K562 (cell line): Measurements from ENCODE around the gene OBP2A. TPM values are rescaled to one million over a fixed set of nuclear protein-coding genes. Genes with fewer than 3 reads are reported as not detected.

Source experiments
- ATAC-seq: fragments of 200-7000 bp; cut with Tn5 transposase; 3 replicates; pipeline ENCODE4 v1.9.1; 2020; ENCODE audit warnings: moderate library complexity
- BruUV-seq: library from RNA; stranded (reverse); fragments of 400-500 nt; replicated peaks from 2 replicates; lab custom pipeline; 2021; lab: Mats Ljungman, UMichigan
- CTCF ChIA-PET: fragments of 300-600 bp; formaldehyde crosslinking; extraction: SDS; loops from one replicate; lab custom pipeline; 2021; ENCODE audit warnings: low intra/inter-chr PET ratio; lab: Yijun Ruan, JAX
- POLR2A ChIA-PET: fragments of 300-600, 350-650 bp; sonication (Branson Sonifier 250); formaldehyde crosslinking; extraction: SDS; loops from one replicate; lab custom pipeline; 2021; ENCODE audit warnings: antibody characterized with exemption, inconsistent platforms; lab: Yijun Ruan, JAX
- DNase-seq, 4 experiments: peaks; one replicate each; pipeline versions ENCODE4 v3.0.0 to v3.0.0-alpha.2; 2011 to 2018; ENCODE audit warnings: low spot score in 3 of 4, mixed read lengths in 3 of 4; ENCODE audit errors: extremely low read depth in 1 of 4
- FAIRE-seq: peaks from 2 replicates; lab custom pipeline; 2011; peaks lifted over from hg19 to GRCh38; lab: Jason Lieb, UNC
- H2AFZ ChIP-seq: 2 replicates; pipeline ENCODE4 v1.6.0; 2011; ENCODE audit warnings: low read depth, low read length, control low read depth, inconsistent platforms
- H3K27ac ChIP-seq: fragments of 200-600 bp; 3 replicates; pipeline ENCODE4 v1.8.0; 2011; ENCODE audit warnings: low read depth, mild to moderate bottlenecking, control low read depth, inconsistent platforms, low read length, moderate library complexity, mixed read lengths; ENCODE audit errors: extremely low read depth
- H3K27me3 ChIP-seq, 2 experiments: fragments of 300-600 bp in 1 of 2; 2 replicates in 1 of 2; 3 replicates in 1 of 2; pipeline versions ENCODE4 v1.6.0 to v1.8.0; 2011; ENCODE audit warnings: inconsistent platforms in 2 of 2, low read length in 2 of 2, mild to moderate bottlenecking in 1 of 2, mixed read lengths in 1 of 2, moderate library complexity in 1 of 2; ENCODE audit not compliant: control insufficient read depth in 2 of 2, insufficient read depth in 2 of 2
- H3K36me3 ChIP-seq: fragments of 300-600 bp; 3 replicates; pipeline ENCODE4 v1.8.0; 2011; ENCODE audit warnings: mild to moderate bottlenecking, low read length, inconsistent platforms; ENCODE audit not compliant: control insufficient read depth, insufficient read depth
- H3K4me1 ChIP-seq, 2 experiments: fragments of 200-600 bp in 1 of 2; replicated peaks in 1 of 2; 2 replicates in 1 of 2; 3 replicates in 1 of 2; pipeline versions ENCODE4 v1.5.1 to v1.8.0; 2011; ENCODE audit warnings: inconsistent platforms in 2 of 2, low read length in 2 of 2, mild to moderate bottlenecking in 1 of 2, mixed read lengths in 1 of 2, moderate library complexity in 1 of 2; ENCODE audit not compliant: control insufficient read depth in 2 of 2, insufficient read depth in 2 of 2
- H3K4me2 ChIP-seq: 2 replicates; pipeline ENCODE4 v1.6.1; 2011; ENCODE audit warnings: low read length, control low read depth, inconsistent platforms, mixed read lengths; ENCODE audit not compliant: insufficient read depth
- H3K4me3 ChIP-seq: fragments of 200-600 bp; sonication (generic), shearing (Covaris generic); 2 replicates; pipeline ENCODE4 v1.5.1; 2016; ENCODE audit warnings: control low read depth, inconsistent platforms
- H3K79me2 ChIP-seq: fragments of 200-600 bp; 3 replicates; pipeline ENCODE4 v1.8.0; 2011; ENCODE audit warnings: low read length, inconsistent platforms; ENCODE audit not compliant: control insufficient read depth, insufficient read depth
- H3K9ac ChIP-seq, 2 experiments: 2 replicates each; pipeline versions ENCODE4 v1.6.0 to v1.6.1; 2011; ENCODE audit warnings: low read depth in 2 of 2, low read length in 2 of 2, control low read depth in 1 of 2, inconsistent platforms in 1 of 2, mild to moderate bottlenecking in 1 of 2, mixed read lengths in 1 of 2; ENCODE audit not compliant: insufficient read depth in 1 of 2
- H3K9me1 ChIP-seq: one replicate; pipeline ENCODE4 v1.6.0; 2011; ENCODE audit warnings: inconsistent platforms, mild to moderate bottlenecking, low read length, moderate library complexity; ENCODE audit not compliant: control insufficient read depth, insufficient read depth
- H3K9me3 ChIP-seq: replicated peaks from 2 replicates; pipeline ENCODE4 v1.5.1; 2011; ENCODE audit warnings: low read depth, low read length, inconsistent platforms; ENCODE audit not compliant: control insufficient read depth, insufficient read depth
- H4K20me1 ChIP-seq: replicated peaks from 2 replicates; pipeline ENCODE4 v1.6.1; 2011; ENCODE audit warnings: low read length, inconsistent platforms, mixed read lengths; ENCODE audit not compliant: control insufficient read depth, insufficient read depth
- MEIS2 ChIP-seq: fragments of 450-650 bp; IDR thresholded peaks from 2 replicates; pipeline ENCODE4 v1.6.1; 2014; ENCODE audit warnings: mild to moderate bottlenecking; ENCODE audit not compliant: partially characterized antibody
- NFIC ChIP-seq: fragments of 450-650 bp; IDR thresholded peaks from 2 replicates; pipeline ENCODE4 v1.6.1; 2017; ENCODE audit warnings: mild to moderate bottlenecking, inconsistent platforms
- PKNOX1 ChIP-seq: fragments of 450-650 bp; IDR thresholded peaks from 2 replicates; pipeline ENCODE4 v1.6.1; 2016
- POLR2AphosphoS2 ChIP-seq: IDR thresholded peaks from 2 replicates; pipeline ENCODE4 v1.6.1; 2012; ENCODE audit warnings: low read length, improper control_type of control experiment
- TEAD1 ChIP-seq, 2 experiments: fragments of 450-650 bp in 1 of 2; sonication (generic) in 1 of 2; formaldehyde crosslinking; IDR thresholded peaks; 2 replicates each; pipeline versions ENCODE4 v1.4.0 to v1.8.0; 2020 to 2022; ENCODE audit warnings: mild to moderate bottlenecking in 2 of 2, missing genetic modification reagents in 1 of 2
- TEAD4 ChIP-seq, 2 experiments: sonication (generic) in 1 of 2; formaldehyde crosslinking in 1 of 2; IDR thresholded peaks; 2 replicates each; pipeline versions ENCODE4 v1.6.1 to v1.8.0; 2012 to 2022; ENCODE audit warnings: borderline replicate concordance in 1 of 2, inconsistent platforms in 1 of 2, low read length in 1 of 2, mild to moderate bottlenecking in 1 of 2, missing genetic modification reagents in 1 of 2
- WGBS: fragments of 100-300 bp; shearing (Covaris generic); methylation state at CpG from one replicate; pipeline ENCODE4 v1.1.6; 2016; ENCODE audit warnings: low coverage, mixed read lengths; ENCODE audit not compliant: insufficient coverage; ENCODE audit errors: missing lambda C conversion rate; 5-methylcytosine and 5-hydroxymethylcytosine counted together
- in situ Hi-C: fragments of 300-500 bp; cut with MboI; formaldehyde crosslinking; loops from 4 replicates; pipeline ENCODE4 v1.15.0; 2018; ENCODE audit warnings: inconsistent platforms, mixed read lengths
- intact Hi-C: fragments of 100-400 bp; cut with micrococcal nuclease; formaldehyde crosslinking; loops from 2 replicates; pipeline ENCODE4 v1.14.2; 2022
- polyA plus RNA-seq, 8 experiments: library from polyadenylated mRNA; depleted of rRNA in 4 of 8; stranded (reverse) in 5 of 8; unstranded in 3 of 8; fragments of >200 nt; fragmentation: Nextera tagmentation in 2 of 8; fragmentation: Illumina TruSeq in 1 of 8; extraction: Ambion mirVana in 2 of 8; extraction: Trizol in 1 of 8; gene quantifications; 2 replicates each; pipeline versions ENCODE4 v1.2.1 to v1.2.3, GENCODE V29; 2011 to 2014; ENCODE audit warnings: inconsistent platforms in 1 of 8, missing spikeins in 1 of 8
- total RNA-seq, 7 experiments: library from RNA; depleted of rRNA in 6 of 7; stranded (reverse); fragments of >200 nt in 6 of 7; fragmentation: Illumina TruSeq in 2 of 7; extraction: Trizol in 2 of 7; gene quantifications; 2 replicates each; pipeline versions ENCODE4 v1.2.1 to v1.2.3, GENCODE V29; 2011 to 2021; ENCODE audit warnings: low replicate concordance in 1 of 7
- TF ChIP-seq, protein P1 (sequence below), 2 experiments: IDR thresholded peaks in 1 of 2; conservative IDR thresholded peaks in 1 of 2; 2 replicates each; pipeline ENCODE4 v1.6.1; 2016; ENCODE audit warnings: low read depth in 2 of 2, mild to moderate bottlenecking in 1 of 2, missing compliant biosample characterization in 1 of 2, missing genetic modification characterization in 1 of 2, moderate library complexity in 1 of 2

Gene OBP2A
- total and polyA plus RNA-seq, 9 of the 15 experiments (the other 6 are each of a cell fraction or from before 2014, with no cell fraction given) = not detected

DNA sequence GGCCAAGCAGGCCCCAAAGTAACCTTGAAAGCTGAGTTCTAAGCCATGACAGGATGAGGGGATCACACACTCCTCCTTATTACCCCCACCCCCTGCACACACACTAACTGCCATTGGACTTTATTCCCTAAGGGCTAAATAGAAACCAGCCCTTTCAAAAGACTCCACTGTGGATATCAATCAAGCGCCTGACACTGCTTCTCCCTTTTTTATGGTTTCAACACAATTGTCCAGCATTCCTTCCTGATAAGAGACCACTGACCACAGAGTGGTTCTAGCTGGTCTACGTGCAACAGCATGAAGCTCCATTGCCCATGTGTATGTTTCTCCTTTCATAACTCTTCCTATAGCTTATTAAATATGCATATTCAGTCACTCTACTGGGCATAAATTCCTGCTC is 50.3 kb downstream of the OBP2A start:
- Histone ChIP-seq H3K9ac (no peak overlapping the region), H3K36me3 (no peaks in the 10 kb centered on the region), H4K20me1 (no peaks in the 10 kb centered on the region), H3K27me3 (peaks cover 4 to 5% of the 10 kb centered on the region in 2 experiments; a peak in 3 of 5 replicates), H3K4me2 (no peak overlapping the region), H3K4me3 (no peak overlapping the region), H3K27ac (no peak overlapping the region), H3K79me2 (no peaks in the 10 kb centered on the region), H3K9me1 (no peaks in the 10 kb centered on the region), H3K4me1 (peaks cover 0 to 4% of the 10 kb centered on the region in 2 experiments; a peak in 1 of 5 replicates), H3K9me3 (no peaks in the 10 kb centered on the region), H2AFZ (no peak overlapping the region)
- no TSS peak for BruUV-seq
- ChIA-PET POLR2A (no interaction called here), CTCF (no interaction called here)
- FAIRE-seq (no peak), DNase-seq (no peak), ATAC-seq (no peak)
- in situ Hi-C loops (no loop called here), intact Hi-C loops (no loop called here)
- WGBS = 2% methylated on average over 2 of the region's 2 CpGs
- peak in 1 of 2 experiments; percentile 75; a peak in 2 of 4 replicates for TF ChIP-seq TEAD1 (CRISPR knock-in tag; IDR thresholded peaks at IDR 0.05)
- 0 out of 2 replicates have a peak, but pooled peaks have one; percentile 28 for TF ChIP-seq TEAD4 (IDR thresholded peaks at IDR 0.05; ENCODE audit: low read length)
- no peak for TF ChIP-seq TEAD4 (CRISPR knock-in tag; IDR thresholded peaks at IDR 0.05; ENCODE audit: borderline replicate concordance)
- TF ChIP-seq PKNOX1 = peak; percentile 51
- TF ChIP-seq, protein P1, sequence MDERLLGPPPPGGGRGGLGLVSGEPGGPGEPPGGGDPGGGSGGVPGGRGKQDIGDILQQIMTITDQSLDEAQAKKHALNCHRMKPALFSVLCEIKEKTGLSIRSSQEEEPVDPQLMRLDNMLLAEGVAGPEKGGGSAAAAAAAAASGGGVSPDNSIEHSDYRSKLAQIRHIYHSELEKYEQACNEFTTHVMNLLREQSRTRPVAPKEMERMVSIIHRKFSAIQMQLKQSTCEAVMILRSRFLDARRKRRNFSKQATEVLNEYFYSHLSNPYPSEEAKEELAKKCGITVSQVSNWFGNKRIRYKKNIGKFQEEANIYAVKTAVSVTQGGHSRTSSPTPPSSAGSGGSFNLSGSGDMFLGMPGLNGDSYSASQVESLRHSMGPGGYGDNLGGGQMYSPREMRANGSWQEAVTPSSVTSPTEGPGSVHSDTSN (CRISPR knock-in tag; IDR thresholded peaks at IDR 0.05; ENCODE audit: low read depth) = no peak
- TF ChIP-seq, protein P1 (tag; conservative IDR thresholded peaks at IDR 0.05; ENCODE audit: low read depth) = peak; percentile 36; the same call in 1 of the 2 replicates
- no peak for TF ChIP-seq POLR2AphosphoS2
- peak; percentile 70 for TF ChIP-seq MEIS2
- no peak for TF ChIP-seq NFIC

Other genes starting within 250 kb of the OBP2A start
Only the 7 nearest of the 8 such genes appear.
- 25.1 and 29.6 TPM in 2 replicates for gene PPP1R26, start 66.3 kb upstream of the OBP2A start, total RNA-seq (2014; rRNA removed)
- gene PPP1R26, start 66.3 kb upstream of the OBP2A start, total RNA-seq (2014; rRNA removed; fragmentation: Illumina TruSeq; extraction: Trizol) = 8.1 and 11.3 TPM in 2 replicates
- gene PPP1R26, start 66.3 kb upstream of the OBP2A start, total RNA-seq (2015; rRNA removed; fragmentation: Illumina TruSeq; extraction: Trizol) = 18.2 and 19.4 TPM in 2 replicates
- 23.6 and 26.8 TPM in 2 replicates for gene PPP1R26, start 66.3 kb upstream of the OBP2A start, total RNA-seq (2021)
- 8.6 and 9.3 TPM in 2 replicates for gene PPP1R26, start 66.3 kb upstream of the OBP2A start, polyA plus RNA-seq (2011; rRNA removed)
- gene PPP1R26, start 66.3 kb upstream of the OBP2A start, polyA plus RNA-seq (2014; fragmentation: Illumina TruSeq; extraction: Trizol) = 8.0 and 12.4 TPM in 2 replicates
- gene PPP1R26, start 66.3 kb upstream of the OBP2A start, polyA plus RNA-seq (2014; fragmentation: Nextera tagmentation; extraction: Ambion mirVana) = under 1 TPM; 0.77 to 0.89 TPM
- 15.0 and 15.6 TPM in 2 replicates for gene PPP1R26, start 66.3 kb upstream of the OBP2A start, polyA plus RNA-seq (2014; rRNA removed)
- 120 and 168 TPM in 2 replicates for gene MRPS2, start 45.4 kb upstream of the OBP2A start, total RNA-seq (2014; rRNA removed)
- 27.3 and 39.7 TPM in 2 replicates for gene MRPS2, start 45.4 kb upstream of the OBP2A start, total RNA-seq (2014; rRNA removed; fragmentation: Illumina TruSeq; extraction: Trizol)
- 73.9 and 75.9 TPM in 2 replicates for gene MRPS2, start 45.4 kb upstream of the OBP2A start, total RNA-seq (2015; rRNA removed; fragmentation: Illumina TruSeq; extraction: Trizol)
- gene MRPS2, start 45.4 kb upstream of the OBP2A start, total RNA-seq (2021) = 106 and 110 TPM in 2 replicates
- gene MRPS2, start 45.4 kb upstream of the OBP2A start, polyA plus RNA-seq (2011; rRNA removed) = 81.3 and 135 TPM in 2 replicates
- gene MRPS2, start 45.4 kb upstream of the OBP2A start, polyA plus RNA-seq (2014; fragmentation: Illumina TruSeq; extraction: Trizol) = 167 and 221 TPM in 2 replicates
- gene MRPS2, start 45.4 kb upstream of the OBP2A start, polyA plus RNA-seq (2014; fragmentation: Nextera tagmentation; extraction: Ambion mirVana) = 10 to 100 TPM in 1 of 2 experiments, 1 to 10 TPM in 1; 8.0 to 10.9 TPM
- gene MRPS2, start 45.4 kb upstream of the OBP2A start, polyA plus RNA-seq (2014; rRNA removed) = 128 and 133 TPM in 2 replicates
- not detected in 2 replicates for gene LCN1, start 24.7 kb upstream of the OBP2A start, total RNA-seq (2014; rRNA removed)
- not detected in 2 replicates for gene LCN1, start 24.7 kb upstream of the OBP2A start, total RNA-seq (2014; rRNA removed; fragmentation: Illumina TruSeq; extraction: Trizol)
- gene LCN1, start 24.7 kb upstream of the OBP2A start, total RNA-seq (2015; rRNA removed; fragmentation: Illumina TruSeq; extraction: Trizol) = not detected in 2 replicates
- not detected in 2 replicates for gene LCN1, start 24.7 kb upstream of the OBP2A start, total RNA-seq (2021)
- not detected in 2 replicates for gene LCN1, start 24.7 kb upstream of the OBP2A start, polyA plus RNA-seq (2011; rRNA removed)
- not detected in 2 replicates for gene LCN1, start 24.7 kb upstream of the OBP2A start, polyA plus RNA-seq (2014; fragmentation: Illumina TruSeq; extraction: Trizol)
- not detected for gene LCN1, start 24.7 kb upstream of the OBP2A start, polyA plus RNA-seq (2014; fragmentation: Nextera tagmentation; extraction: Ambion mirVana)
- gene LCN1, start 24.7 kb upstream of the OBP2A start, polyA plus RNA-seq (2014; rRNA removed) = not detected in 2 replicates
- gene PAEP, start 15.6 kb downstream of the OBP2A start, total RNA-seq (2014; rRNA removed) = 0.41 and 0.57 TPM in 2 replicates
- gene PAEP, start 15.6 kb downstream of the OBP2A start, total RNA-seq (2014; rRNA removed; fragmentation: Illumina TruSeq; extraction: Trizol) = 0.44 TPM in 1 of 2 replicates, not detected in the other
- gene PAEP, start 15.6 kb downstream of the OBP2A start, total RNA-seq (2015; rRNA removed; fragmentation: Illumina TruSeq; extraction: Trizol) = 0.53 and 0.58 TPM in 2 replicates
- gene PAEP, start 15.6 kb downstream of the OBP2A start, total RNA-seq (2021) = 0.51 and 0.69 TPM in 2 replicates
- gene PAEP, start 15.6 kb downstream of the OBP2A start, polyA plus RNA-seq (2011; rRNA removed) = 2.3 and 4.5 TPM in 2 replicates
- 0.78 and 1.0 TPM in 2 replicates for gene PAEP, start 15.6 kb downstream of the OBP2A start, polyA plus RNA-seq (2014; fragmentation: Illumina TruSeq; extraction: Trizol)
- gene PAEP, start 15.6 kb downstream of the OBP2A start, polyA plus RNA-seq (2014; fragmentation: Nextera tagmentation; extraction: Ambion mirVana) = under 1 TPM; 0.22 to 0.30 TPM
- gene PAEP, start 15.6 kb downstream of the OBP2A start, polyA plus RNA-seq (2014; rRNA removed) = 0.70 and 0.90 TPM in 2 replicates
- gene GLT6D1, start 93.4 kb downstream of the OBP2A start, total RNA-seq (2014; rRNA removed) = not detected in 2 replicates
- not detected in 2 replicates for gene GLT6D1, start 93.4 kb downstream of the OBP2A start, total RNA-seq (2014; rRNA removed; fragmentation: Illumina TruSeq; extraction: Trizol)
- not detected in 2 replicates for gene GLT6D1, start 93.4 kb downstream of the OBP2A start, total RNA-seq (2015; rRNA removed; fragmentation: Illumina TruSeq; extraction: Trizol)
- gene GLT6D1, start 93.4 kb downstream of the OBP2A start, total RNA-seq (2021) = not detected in 2 replicates
- gene GLT6D1, start 93.4 kb downstream of the OBP2A start, polyA plus RNA-seq (2011; rRNA removed) = not detected in 2 replicates
- not detected in 2 replicates for gene GLT6D1, start 93.4 kb downstream of the OBP2A start, polyA plus RNA-seq (2014; fragmentation: Illumina TruSeq; extraction: Trizol)
- gene GLT6D1, start 93.4 kb downstream of the OBP2A start, polyA plus RNA-seq (2014; fragmentation: Nextera tagmentation; extraction: Ambion mirVana) = not detected
- gene GLT6D1, start 93.4 kb downstream of the OBP2A start, polyA plus RNA-seq (2014; rRNA removed) = not detected in 2 replicates
- gene LCN9, start 117.2 kb downstream of the OBP2A start, total RNA-seq (2014; rRNA removed) = not detected in 2 replicates
- gene LCN9, start 117.2 kb downstream of the OBP2A start, total RNA-seq (2014; rRNA removed; fragmentation: Illumina TruSeq; extraction: Trizol) = not detected in 2 replicates
- not detected in 2 replicates for gene LCN9, start 117.2 kb downstream of the OBP2A start, total RNA-seq (2015; rRNA removed; fragmentation: Illumina TruSeq; extraction: Trizol)
- not detected in 2 replicates for gene LCN9, start 117.2 kb downstream of the OBP2A start, total RNA-seq (2021)
- not detected in 2 replicates for gene LCN9, start 117.2 kb downstream of the OBP2A start, polyA plus RNA-seq (2011; rRNA removed)
- not detected in 2 replicates for gene LCN9, start 117.2 kb downstream of the OBP2A start, polyA plus RNA-seq (2014; fragmentation: Illumina TruSeq; extraction: Trizol)
- gene LCN9, start 117.2 kb downstream of the OBP2A start, polyA plus RNA-seq (2014; fragmentation: Nextera tagmentation; extraction: Ambion mirVana) = not detected
- gene LCN9, start 117.2 kb downstream of the OBP2A start, polyA plus RNA-seq (2014; rRNA removed) = not detected in 2 replicates
- gene SOHLH1, start 153.4 kb downstream of the OBP2A start, total RNA-seq (2014; rRNA removed) = 0.16 and 0.41 TPM in 2 replicates
- gene SOHLH1, start 153.4 kb downstream of the OBP2A start, total RNA-seq (2014; rRNA removed; fragmentation: Illumina TruSeq; extraction: Trizol) = not detected in 2 replicates
- gene SOHLH1, start 153.4 kb downstream of the OBP2A start, total RNA-seq (2015; rRNA removed; fragmentation: Illumina TruSeq; extraction: Trizol) = 0.19 TPM in 1 of 2 replicates, not detected in the other
- gene SOHLH1, start 153.4 kb downstream of the OBP2A start, total RNA-seq (2021) = 0.29 TPM in 1 of 2 replicates, not detected in the other
- gene SOHLH1, start 153.4 kb downstream of the OBP2A start, polyA plus RNA-seq (2011; rRNA removed) = 0.16 and 0.17 TPM in 2 replicates
- not detected in 2 replicates for gene SOHLH1, start 153.4 kb downstream of the OBP2A start, polyA plus RNA-seq (2014; fragmentation: Illumina TruSeq; extraction: Trizol)
- gene SOHLH1, start 153.4 kb downstream of the OBP2A start, polyA plus RNA-seq (2014; fragmentation: Nextera tagmentation; extraction: Ambion mirVana) = not detected
- gene SOHLH1, start 153.4 kb downstream of the OBP2A start, polyA plus RNA-seq (2014; rRNA removed) = 0.24 TPM in 1 of 2 replicates, not detected in the other